Gastrocnemius medialis (tissue), 4 donors: ENCODE measurements around the gene ZNF146.

ENCODE experiments used
- POLR2A ChIP-seq, 2 donors: fragments of 450-650 bp; IDR thresholded peaks; one replicate each; pipeline ENCODE4 v1.6.1; 2017; ENCODE audit warnings: antibody characterized with exemption in 2 of 2, mild to moderate bottlenecking in 2 of 2, moderate library complexity in 2 of 2
- TF ChIP-seq, protein P1 (sequence below), 5 experiments: fragments of 450-650 bp in 3 of 5; fragments of 200-600 bp in 2 of 5; sonication (generic) in 2 of 5; IDR thresholded peaks in 4 of 5; conservative IDR thresholded peaks in 1 of 5; 1 replicate in 4 of 5; 2 replicates in 1 of 5; pipeline ENCODE4 v1.5.1; 2016 to 2019; ENCODE audit warnings: antibody characterized with exemption in 5 of 5, mild to moderate bottlenecking in 3 of 5, moderate library complexity in 3 of 5

GRCh38 chr19:36183245-36183628 lies 31.7 kb upstream of the ZNF146 start:
- TF ChIP-seq, protein P1, sequence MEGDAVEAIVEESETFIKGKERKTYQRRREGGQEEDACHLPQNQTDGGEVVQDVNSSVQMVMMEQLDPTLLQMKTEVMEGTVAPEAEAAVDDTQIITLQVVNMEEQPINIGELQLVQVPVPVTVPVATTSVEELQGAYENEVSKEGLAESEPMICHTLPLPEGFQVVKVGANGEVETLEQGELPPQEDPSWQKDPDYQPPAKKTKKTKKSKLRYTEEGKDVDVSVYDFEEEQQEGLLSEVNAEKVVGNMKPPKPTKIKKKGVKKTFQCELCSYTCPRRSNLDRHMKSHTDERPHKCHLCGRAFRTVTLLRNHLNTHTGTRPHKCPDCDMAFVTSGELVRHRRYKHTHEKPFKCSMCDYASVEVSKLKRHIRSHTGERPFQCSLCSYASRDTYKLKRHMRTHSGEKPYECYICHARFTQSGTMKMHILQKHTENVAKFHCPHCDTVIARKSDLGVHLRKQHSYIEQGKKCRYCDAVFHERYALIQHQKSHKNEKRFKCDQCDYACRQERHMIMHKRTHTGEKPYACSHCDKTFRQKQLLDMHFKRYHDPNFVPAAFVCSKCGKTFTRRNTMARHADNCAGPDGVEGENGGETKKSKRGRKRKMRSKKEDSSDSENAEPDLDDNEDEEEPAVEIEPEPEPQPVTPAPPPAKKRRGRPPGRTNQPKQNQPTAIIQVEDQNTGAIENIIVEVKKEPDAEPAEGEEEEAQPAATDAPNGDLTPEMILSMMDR (IDR thresholded peaks at IDR 0.05 in 4 of 5, conservative IDR thresholded peaks at IDR 0.05 in 1 of 5), result no peak
- no peak for TF ChIP-seq POLR2A (IDR thresholded peaks at IDR 0.05)
